Glutamatergic neuron (in vitro differentiated cells): Measurements from ENCODE around the gene ITFG1. TPM values are rescaled to one million over a fixed set of nuclear protein-coding genes. Genes with fewer than 3 reads are reported as not detected.

Experiments
- DNase-seq: peaks from one replicate; pipeline ENCODE4 v3.0.0; 2022
- H3K27ac Mint-ChIP-seq: one replicate; pipeline ENCODE4 v1.8.0; 2020; ENCODE audit warnings: mild to moderate bottlenecking, mixed read lengths, inconsistent platforms; ENCODE audit not compliant: unreplicated experiment
- H3K27me3 Mint-ChIP-seq: one replicate; pipeline ENCODE4 v1.8.0; 2020; ENCODE audit warnings: mild to moderate bottlenecking, moderate library complexity, mixed read lengths, inconsistent platforms; ENCODE audit not compliant: unreplicated experiment
- H3K36me3 Mint-ChIP-seq: one replicate; pipeline ENCODE4 v1.8.0; 2020; ENCODE audit warnings: mild to moderate bottlenecking, mixed read lengths, inconsistent platforms; ENCODE audit not compliant: unreplicated experiment
- H3K4me1 Mint-ChIP-seq: one replicate; pipeline ENCODE4 v1.8.0; 2020; ENCODE audit warnings: mild to moderate bottlenecking, low read depth, mixed read lengths, inconsistent platforms; ENCODE audit not compliant: unreplicated experiment
- H3K4me3 Mint-ChIP-seq: one replicate; pipeline ENCODE4 v1.8.0; 2020; ENCODE audit warnings: mild to moderate bottlenecking, mixed read lengths, inconsistent platforms; ENCODE audit not compliant: unreplicated experiment
- H3K9me3 Mint-ChIP-seq: one replicate; pipeline ENCODE4 v1.8.0; 2020; ENCODE audit warnings: mild to moderate bottlenecking, moderate library complexity, mixed read lengths, inconsistent platforms; ENCODE audit not compliant: unreplicated experiment
- CTCF ChIP-seq: fragments of 200-600 bp; sonication (generic); IDR thresholded peaks from one replicate; pipeline ENCODE4 v1.5.0; 2021; ENCODE audit not compliant: partially characterized antibody, unreplicated experiment
- total RNA-seq: library from RNA; stranded (reverse); fragmentation: NEBNext Ultra II Directional; extraction: Animal tissue kit (Norgen Biotek cat#: 25700); gene quantifications from one replicate; pipeline ENCODE4 v1.2.1, GENCODE V29; 2021; ENCODE audit not compliant: unreplicated experiment

Gene ITFG1
- total RNA-seq, 1 donor from 2014 or later, result 68.7 TPM

GRCh38 chr16:47467501-47467900, 6.6 kb upstream of the ITFG1 start:
- H3K4me1 Mint-ChIP-seq, result peaks cover 31% of the 10 kb centered on the region
- H3K27ac Mint-ChIP-seq, result no peak overlapping the region
- no peaks in the 10 kb centered on the region for H3K27me3 Mint-ChIP-seq

GRCh38 chr16:47465919-47466630, 5.2 kb upstream of the ITFG1 start:
- peak overlapping the region; percentile 69 for H3K4me3 Mint-ChIP-seq
- H3K4me1 Mint-ChIP-seq, result peaks cover 34% of the 10 kb centered on the region
- H3K27me3 Mint-ChIP-seq, result no peaks in the 10 kb centered on the region
- no peak overlapping the region for H3K27ac Mint-ChIP-seq
- TF ChIP-seq CTCF, result no peak
- no peaks in the 10 kb centered on the region for H3K9me3 Mint-ChIP-seq
- no peaks in the 10 kb centered on the region for H3K36me3 Mint-ChIP-seq
- DNase-seq, result no peak

More at GRCh38 chr16:47467501-47467900, 6.6 kb upstream of the ITFG1 start:
- Mint-ChIP-seq H3K9me3 (no peaks in the 10 kb centered on the region), H3K4me3 (no peak overlapping the region), H3K36me3 (no peaks in the 10 kb centered on the region)
- DNase-seq, result no peak
- no peak for TF ChIP-seq CTCF

GRCh38 chr16:47463771-47464624, 3.1 kb upstream of the ITFG1 start:
- Mint-ChIP-seq H3K27me3 (peaks cover 2% of the 10 kb centered on the region), H3K4me3 (peak overlapping the region; percentile 67), H3K27ac (peak overlapping the region; percentile 62), H3K4me1 (peaks cover 35% of the 10 kb centered on the region), H3K9me3 (peaks cover 5% of the 10 kb centered on the region), H3K36me3 (no peaks in the 10 kb centered on the region)
- DNase-seq, result no peak
- no peak for TF ChIP-seq CTCF

GRCh38 chr16:47461598-47462266, 869 bp upstream of the ITFG1 start:
- H3K9me3 Mint-ChIP-seq, result peaks cover 5% of the 10 kb centered on the region
- no peak for DNase-seq
- H3K4me1 Mint-ChIP-seq, result peaks cover 28% of the 10 kb centered on the region
- H3K27me3 Mint-ChIP-seq, result peaks cover 2% of the 10 kb centered on the region
- H3K27ac Mint-ChIP-seq, result peak overlapping the region; percentile 87
- TF ChIP-seq CTCF, result no peak
- H3K36me3 Mint-ChIP-seq, result no peaks in the 10 kb centered on the region
- H3K4me3 Mint-ChIP-seq, result peak overlapping the region; percentile 97
